ENCODE measurements around the gene CCL28. TPM values are rescaled to one million over a fixed set of nuclear protein-coding genes. Genes with fewer than 3 reads are reported as not detected.

CCL28 gene
- total and polyA plus RNA-seq, 10 of the 15 experiments (the other 5 are each of a cell fraction or from before 2014, with no cell fraction given), result 1.5 to 7.5 (median 4.4) TPM

DNA sequence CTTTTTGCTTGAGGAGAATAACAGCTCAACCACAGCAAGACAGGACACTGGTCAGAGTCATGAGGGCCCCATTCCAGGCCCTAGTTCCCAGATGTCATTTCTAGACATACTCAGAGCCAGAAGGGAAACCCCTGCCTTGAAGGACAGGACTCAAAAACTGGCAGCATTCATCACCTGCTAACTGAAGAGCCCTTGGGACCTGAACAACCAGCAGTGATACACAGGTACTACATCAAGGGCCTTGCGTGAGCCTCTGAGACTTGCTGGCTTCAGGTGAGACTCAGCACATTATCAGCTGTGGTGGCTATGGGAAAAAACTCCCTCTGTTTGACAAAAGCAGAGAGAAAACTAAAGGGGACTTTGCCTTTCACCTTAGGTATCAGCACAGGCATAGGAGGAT, 48.9 kb upstream of the CCL28 start (continued):
- no peak for TF ChIP-seq E2F8 (IDR thresholded peaks at IDR 0.05; ENCODE audit: low read depth, partially characterized antibody)
- no peak for TF ChIP-seq FOXM1 (IDR thresholded peaks at IDR 0.05; ENCODE audit: low read depth, low read length)
- no peak for TF ChIP-seq BRCA1 (IDR thresholded peaks at IDR 0.05; ENCODE audit: low read depth, low read length)
- no peak for TF ChIP-seq TCF12 (IDR thresholded peaks at IDR 0.05; ENCODE audit: low read depth, low read length)
- no peak for TF ChIP-seq RCOR1 (conservative IDR thresholded peaks at IDR 0.05; ENCODE audit: low read depth, low read length)
- TF ChIP-seq, protein P1, sequence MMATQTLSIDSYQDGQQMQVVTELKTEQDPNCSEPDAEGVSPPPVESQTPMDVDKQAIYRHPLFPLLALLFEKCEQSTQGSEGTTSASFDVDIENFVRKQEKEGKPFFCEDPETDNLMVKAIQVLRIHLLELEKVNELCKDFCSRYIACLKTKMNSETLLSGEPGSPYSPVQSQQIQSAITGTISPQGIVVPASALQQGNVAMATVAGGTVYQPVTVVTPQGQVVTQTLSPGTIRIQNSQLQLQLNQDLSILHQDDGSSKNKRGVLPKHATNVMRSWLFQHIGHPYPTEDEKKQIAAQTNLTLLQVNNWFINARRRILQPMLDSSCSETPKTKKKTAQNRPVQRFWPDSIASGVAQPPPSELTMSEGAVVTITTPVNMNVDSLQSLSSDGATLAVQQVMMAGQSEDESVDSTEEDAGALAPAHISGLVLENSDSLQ (IDR thresholded peaks at IDR 0.05), result no peak
- no peak for TF ChIP-seq EED (IDR thresholded peaks at IDR 0.05; ENCODE audit: low read depth)
- no peak for TF ChIP-seq ZBED1 (IDR thresholded peaks at IDR 0.05; ENCODE audit: borderline replicate concordance)
- TF ChIP-seq IRF5 (IDR thresholded peaks at IDR 0.05; ENCODE audit: borderline replicate concordance), result no peak
- TF ChIP-seq SRF (IDR thresholded peaks at IDR 0.05; ENCODE audit: low read depth in 2 of 2, low read length in 2 of 2), result no peak
